H1 (cell line): Measurements from ENCODE around the gene PRODH2. TPM values are rescaled to one million over a fixed set of nuclear protein-coding genes. Genes with fewer than 3 reads are reported as not detected.

Source experiments
- EGR1 ChIP-seq: IDR thresholded peaks from 2 replicates; pipeline ENCODE4 v1.6.1; 2011; ENCODE audit warnings: low read depth, low read length, borderline replicate concordance
- HDAC6 ChIP-seq: IDR thresholded peaks from one replicate; pipeline ENCODE4 v1.7.1; 2012; ENCODE audit warnings: low read depth, mild to moderate bottlenecking, inconsistent platforms, low read length, moderate library complexity
- KDM4A ChIP-seq: IDR thresholded peaks from one replicate; pipeline ENCODE4 v1.7.1; 2012; ENCODE audit warnings: low read depth, mild to moderate bottlenecking, moderate library complexity, low read length, inconsistent platforms; ENCODE audit not compliant: severe bottlenecking
- RNF2 ChIP-seq: fragments of 200-900, 300-1000 bp; sonication (generic); IDR thresholded peaks from 2 replicates; pipeline ENCODE4 v1.7.1; 2016; ENCODE audit warnings: borderline replicate concordance, low read depth, mild to moderate bottlenecking, antibody characterized with exemption, low read length; ENCODE audit not compliant: poor library complexity, severe bottlenecking; ENCODE audit errors: missing control alignments
- SIRT6 ChIP-seq: IDR thresholded peaks from one replicate; pipeline ENCODE4 v1.7.1; 2012; ENCODE audit warnings: low read length, inconsistent platforms
- TEAD4 ChIP-seq: IDR thresholded peaks from 2 replicates; pipeline ENCODE4 v1.6.1; 2012; ENCODE audit warnings: low read depth, low read length, inconsistent platforms, mixed read lengths
- polyA plus RNA-seq, 7 experiments: library from polyadenylated mRNA; depleted of rRNA in 3 of 7; stranded (reverse) in 5 of 7; unstranded in 2 of 7; fragments of >200 nt in 5 of 7; fragments of 200-250 nt in 2 of 7; gene quantifications; 1 replicate in 5 of 7; 2 replicates in 1 of 7; 4 replicates in 1 of 7; pipeline versions ENCODE4 v1.2.1 to v1.2.3, GENCODE V29; 2011 to 2013; ENCODE audit warnings: missing spikeins in 2 of 7, mixed read lengths in 2 of 7
- total RNA-seq: library from RNA; stranded (reverse); fragmentation: NEBNext Ultra II Directional; extraction: Animal tissue kit (Norgen Biotek cat#: 25700); gene quantifications from 2 replicates; pipeline ENCODE4 v1.2.1, GENCODE V29; 2021
- TF ChIP-seq, protein P1 (sequence below): fragments of 300-600 bp; sonication (generic); IDR thresholded peaks from 2 replicates; pipeline ENCODE4 v1.7.1; 2012; ENCODE audit warnings: low read length, moderate library complexity, mild to moderate bottlenecking, inconsistent platforms; ENCODE audit not compliant: insufficient replicate concordance

Gene PRODH2
- total and polyA plus RNA-seq, 2 of the 8 experiments (the other 6 are each of a cell fraction or from before 2014, with no cell fraction given) = not detected

DNA sequence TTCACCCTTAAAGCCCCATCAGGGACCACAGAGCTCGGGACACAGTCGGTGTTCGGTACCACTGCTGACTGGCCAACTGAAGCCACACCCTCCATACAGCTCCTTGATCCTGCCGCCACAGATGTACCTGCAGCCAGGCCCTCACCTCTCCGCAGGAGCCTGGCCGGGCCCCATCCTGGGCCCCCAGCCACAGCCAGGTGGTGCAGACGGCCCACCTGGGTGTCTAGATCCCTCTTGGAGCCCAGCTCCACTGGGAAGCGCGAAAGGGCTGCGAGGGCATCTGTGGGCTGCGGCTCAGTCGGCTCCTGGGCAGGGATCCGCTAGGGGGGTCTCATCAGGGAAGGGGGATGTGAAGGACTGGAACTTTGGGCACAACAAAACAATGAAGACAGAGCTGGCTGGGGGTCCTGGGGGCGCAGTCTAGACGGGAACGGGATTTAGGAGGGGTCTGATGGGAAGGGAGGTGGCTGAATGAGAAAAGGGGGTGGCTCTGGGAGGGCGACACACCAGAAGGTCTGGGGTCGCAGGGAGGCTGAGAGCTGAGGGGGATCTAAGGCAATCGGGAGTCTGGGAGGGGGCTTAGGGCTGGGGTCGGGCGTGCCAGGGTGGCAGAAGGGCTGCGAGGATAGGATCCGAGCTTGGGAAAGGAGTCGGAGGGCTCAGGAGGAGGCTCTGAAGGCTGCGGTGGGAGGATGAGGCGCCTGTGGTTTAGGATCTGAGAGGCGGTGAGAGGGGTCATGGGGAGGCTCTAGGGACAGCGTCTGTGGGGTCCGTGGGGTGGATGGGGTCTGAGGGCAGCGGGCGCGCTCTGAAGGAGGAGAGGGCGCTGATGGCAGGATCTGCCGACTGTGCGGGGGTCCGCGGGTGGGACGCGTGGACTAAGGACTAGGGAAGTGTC lies 15.8 kb downstream of the PRODH2 start (continued):
- TF ChIP-seq, protein P1, sequence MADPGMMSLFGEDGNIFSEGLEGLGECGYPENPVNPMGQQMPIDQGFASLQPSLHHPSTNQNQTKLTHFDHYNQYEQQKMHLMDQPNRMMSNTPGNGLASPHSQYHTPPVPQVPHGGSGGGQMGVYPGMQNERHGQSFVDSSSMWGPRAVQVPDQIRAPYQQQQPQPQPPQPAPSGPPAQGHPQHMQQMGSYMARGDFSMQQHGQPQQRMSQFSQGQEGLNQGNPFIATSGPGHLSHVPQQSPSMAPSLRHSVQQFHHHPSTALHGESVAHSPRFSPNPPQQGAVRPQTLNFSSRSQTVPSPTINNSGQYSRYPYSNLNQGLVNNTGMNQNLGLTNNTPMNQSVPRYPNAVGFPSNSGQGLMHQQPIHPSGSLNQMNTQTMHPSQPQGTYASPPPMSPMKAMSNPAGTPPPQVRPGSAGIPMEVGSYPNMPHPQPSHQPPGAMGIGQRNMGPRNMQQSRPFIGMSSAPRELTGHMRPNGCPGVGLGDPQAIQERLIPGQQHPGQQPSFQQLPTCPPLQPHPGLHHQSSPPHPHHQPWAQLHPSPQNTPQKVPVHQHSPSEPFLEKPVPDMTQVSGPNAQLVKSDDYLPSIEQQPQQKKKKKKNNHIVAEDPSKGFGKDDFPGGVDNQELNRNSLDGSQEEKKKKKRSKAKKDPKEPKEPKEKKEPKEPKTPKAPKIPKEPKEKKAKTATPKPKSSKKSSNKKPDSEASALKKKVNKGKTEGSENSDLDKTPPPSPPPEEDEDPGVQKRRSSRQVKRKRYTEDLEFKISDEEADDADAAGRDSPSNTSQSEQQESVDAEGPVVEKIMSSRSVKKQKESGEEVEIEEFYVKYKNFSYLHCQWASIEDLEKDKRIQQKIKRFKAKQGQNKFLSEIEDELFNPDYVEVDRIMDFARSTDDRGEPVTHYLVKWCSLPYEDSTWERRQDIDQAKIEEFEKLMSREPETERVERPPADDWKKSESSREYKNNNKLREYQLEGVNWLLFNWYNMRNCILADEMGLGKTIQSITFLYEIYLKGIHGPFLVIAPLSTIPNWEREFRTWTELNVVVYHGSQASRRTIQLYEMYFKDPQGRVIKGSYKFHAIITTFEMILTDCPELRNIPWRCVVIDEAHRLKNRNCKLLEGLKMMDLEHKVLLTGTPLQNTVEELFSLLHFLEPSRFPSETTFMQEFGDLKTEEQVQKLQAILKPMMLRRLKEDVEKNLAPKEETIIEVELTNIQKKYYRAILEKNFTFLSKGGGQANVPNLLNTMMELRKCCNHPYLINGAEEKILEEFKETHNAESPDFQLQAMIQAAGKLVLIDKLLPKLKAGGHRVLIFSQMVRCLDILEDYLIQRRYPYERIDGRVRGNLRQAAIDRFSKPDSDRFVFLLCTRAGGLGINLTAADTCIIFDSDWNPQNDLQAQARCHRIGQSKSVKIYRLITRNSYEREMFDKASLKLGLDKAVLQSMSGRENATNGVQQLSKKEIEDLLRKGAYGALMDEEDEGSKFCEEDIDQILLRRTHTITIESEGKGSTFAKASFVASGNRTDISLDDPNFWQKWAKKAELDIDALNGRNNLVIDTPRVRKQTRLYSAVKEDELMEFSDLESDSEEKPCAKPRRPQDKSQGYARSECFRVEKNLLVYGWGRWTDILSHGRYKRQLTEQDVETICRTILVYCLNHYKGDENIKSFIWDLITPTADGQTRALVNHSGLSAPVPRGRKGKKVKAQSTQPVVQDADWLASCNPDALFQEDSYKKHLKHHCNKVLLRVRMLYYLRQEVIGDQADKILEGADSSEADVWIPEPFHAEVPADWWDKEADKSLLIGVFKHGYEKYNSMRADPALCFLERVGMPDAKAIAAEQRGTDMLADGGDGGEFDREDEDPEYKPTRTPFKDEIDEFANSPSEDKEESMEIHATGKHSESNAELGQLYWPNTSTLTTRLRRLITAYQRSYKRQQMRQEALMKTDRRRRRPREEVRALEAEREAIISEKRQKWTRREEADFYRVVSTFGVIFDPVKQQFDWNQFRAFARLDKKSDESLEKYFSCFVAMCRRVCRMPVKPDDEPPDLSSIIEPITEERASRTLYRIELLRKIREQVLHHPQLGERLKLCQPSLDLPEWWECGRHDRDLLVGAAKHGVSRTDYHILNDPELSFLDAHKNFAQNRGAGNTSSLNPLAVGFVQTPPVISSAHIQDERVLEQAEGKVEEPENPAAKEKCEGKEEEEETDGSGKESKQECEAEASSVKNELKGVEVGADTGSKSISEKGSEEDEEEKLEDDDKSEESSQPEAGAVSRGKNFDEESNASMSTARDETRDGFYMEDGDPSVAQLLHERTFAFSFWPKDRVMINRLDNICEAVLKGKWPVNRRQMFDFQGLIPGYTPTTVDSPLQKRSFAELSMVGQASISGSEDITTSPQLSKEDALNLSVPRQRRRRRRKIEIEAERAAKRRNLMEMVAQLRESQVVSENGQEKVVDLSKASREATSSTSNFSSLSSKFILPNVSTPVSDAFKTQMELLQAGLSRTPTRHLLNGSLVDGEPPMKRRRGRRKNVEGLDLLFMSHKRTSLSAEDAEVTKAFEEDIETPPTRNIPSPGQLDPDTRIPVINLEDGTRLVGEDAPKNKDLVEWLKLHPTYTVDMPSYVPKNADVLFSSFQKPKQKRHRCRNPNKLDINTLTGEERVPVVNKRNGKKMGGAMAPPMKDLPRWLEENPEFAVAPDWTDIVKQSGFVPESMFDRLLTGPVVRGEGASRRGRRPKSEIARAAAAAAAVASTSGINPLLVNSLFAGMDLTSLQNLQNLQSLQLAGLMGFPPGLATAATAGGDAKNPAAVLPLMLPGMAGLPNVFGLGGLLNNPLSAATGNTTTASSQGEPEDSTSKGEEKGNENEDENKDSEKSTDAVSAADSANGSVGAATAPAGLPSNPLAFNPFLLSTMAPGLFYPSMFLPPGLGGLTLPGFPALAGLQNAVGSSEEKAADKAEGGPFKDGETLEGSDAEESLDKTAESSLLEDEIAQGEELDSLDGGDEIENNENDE = no peak
- TF ChIP-seq TEAD4 = no peak
- TF ChIP-seq KDM4A = peak; percentile 57
- no peak for TF ChIP-seq HDAC6
- TF ChIP-seq SIRT6 = no peak
- TF ChIP-seq EGR1 = no peak
- TF ChIP-seq RNF2 = peak; percentile 23
